GM12864 (cell line): Measurements from ENCODE around the gene CFAP99.

Source experiments
- DNase-seq: peaks from one replicate; pipeline ENCODE4 v3.0.0-alpha.2; 2011; ENCODE audit warnings: low read depth
- H3K4me3 ChIP-seq: 2 replicates; pipeline ENCODE4 v1.5.1; 2011; ENCODE audit warnings: mild to moderate bottlenecking, low read depth, low read length, control low read depth
- TF ChIP-seq, protein P1 (sequence below): IDR thresholded peaks from 2 replicates; pipeline ENCODE4 v1.5.1; 2011; ENCODE audit warnings: low read depth, mild to moderate bottlenecking, moderate library complexity, low read length, control low read depth, inconsistent platforms; ENCODE audit errors: missing control alignments

Gene CFAP99

DNA sequence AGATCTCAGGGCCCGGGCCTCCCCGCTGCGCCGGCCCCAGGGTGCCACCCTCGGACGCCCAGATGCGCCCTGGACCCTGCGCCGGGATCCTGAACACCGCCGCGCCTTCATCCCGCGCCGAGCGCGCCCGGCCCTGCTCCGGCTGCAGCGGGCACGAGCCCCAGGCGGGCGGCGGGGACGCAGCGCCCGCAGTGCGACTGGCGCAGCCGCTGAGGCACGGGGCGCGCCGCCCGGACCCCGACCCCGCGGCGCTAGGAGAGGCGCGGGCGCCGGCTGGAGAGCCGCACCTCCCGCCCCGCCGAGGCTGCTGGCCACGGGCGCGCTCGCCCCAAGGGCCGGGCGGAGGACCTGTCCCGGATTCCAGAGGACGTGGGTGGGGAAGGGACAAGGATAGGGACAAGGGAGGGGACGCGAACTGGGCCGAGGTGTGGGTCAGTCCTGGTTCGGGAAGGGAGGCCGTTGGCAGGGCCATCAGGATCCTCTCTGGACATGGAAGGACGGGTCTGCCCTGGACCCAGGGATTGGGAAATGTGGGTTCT is 1.5 kb upstream of the CFAP99 start:
- H3K4me3 ChIP-seq: peak overlapping the region; percentile 50
- no peak for DNase-seq
- TF ChIP-seq, protein P1, sequence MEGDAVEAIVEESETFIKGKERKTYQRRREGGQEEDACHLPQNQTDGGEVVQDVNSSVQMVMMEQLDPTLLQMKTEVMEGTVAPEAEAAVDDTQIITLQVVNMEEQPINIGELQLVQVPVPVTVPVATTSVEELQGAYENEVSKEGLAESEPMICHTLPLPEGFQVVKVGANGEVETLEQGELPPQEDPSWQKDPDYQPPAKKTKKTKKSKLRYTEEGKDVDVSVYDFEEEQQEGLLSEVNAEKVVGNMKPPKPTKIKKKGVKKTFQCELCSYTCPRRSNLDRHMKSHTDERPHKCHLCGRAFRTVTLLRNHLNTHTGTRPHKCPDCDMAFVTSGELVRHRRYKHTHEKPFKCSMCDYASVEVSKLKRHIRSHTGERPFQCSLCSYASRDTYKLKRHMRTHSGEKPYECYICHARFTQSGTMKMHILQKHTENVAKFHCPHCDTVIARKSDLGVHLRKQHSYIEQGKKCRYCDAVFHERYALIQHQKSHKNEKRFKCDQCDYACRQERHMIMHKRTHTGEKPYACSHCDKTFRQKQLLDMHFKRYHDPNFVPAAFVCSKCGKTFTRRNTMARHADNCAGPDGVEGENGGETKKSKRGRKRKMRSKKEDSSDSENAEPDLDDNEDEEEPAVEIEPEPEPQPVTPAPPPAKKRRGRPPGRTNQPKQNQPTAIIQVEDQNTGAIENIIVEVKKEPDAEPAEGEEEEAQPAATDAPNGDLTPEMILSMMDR: no peak

DNA sequence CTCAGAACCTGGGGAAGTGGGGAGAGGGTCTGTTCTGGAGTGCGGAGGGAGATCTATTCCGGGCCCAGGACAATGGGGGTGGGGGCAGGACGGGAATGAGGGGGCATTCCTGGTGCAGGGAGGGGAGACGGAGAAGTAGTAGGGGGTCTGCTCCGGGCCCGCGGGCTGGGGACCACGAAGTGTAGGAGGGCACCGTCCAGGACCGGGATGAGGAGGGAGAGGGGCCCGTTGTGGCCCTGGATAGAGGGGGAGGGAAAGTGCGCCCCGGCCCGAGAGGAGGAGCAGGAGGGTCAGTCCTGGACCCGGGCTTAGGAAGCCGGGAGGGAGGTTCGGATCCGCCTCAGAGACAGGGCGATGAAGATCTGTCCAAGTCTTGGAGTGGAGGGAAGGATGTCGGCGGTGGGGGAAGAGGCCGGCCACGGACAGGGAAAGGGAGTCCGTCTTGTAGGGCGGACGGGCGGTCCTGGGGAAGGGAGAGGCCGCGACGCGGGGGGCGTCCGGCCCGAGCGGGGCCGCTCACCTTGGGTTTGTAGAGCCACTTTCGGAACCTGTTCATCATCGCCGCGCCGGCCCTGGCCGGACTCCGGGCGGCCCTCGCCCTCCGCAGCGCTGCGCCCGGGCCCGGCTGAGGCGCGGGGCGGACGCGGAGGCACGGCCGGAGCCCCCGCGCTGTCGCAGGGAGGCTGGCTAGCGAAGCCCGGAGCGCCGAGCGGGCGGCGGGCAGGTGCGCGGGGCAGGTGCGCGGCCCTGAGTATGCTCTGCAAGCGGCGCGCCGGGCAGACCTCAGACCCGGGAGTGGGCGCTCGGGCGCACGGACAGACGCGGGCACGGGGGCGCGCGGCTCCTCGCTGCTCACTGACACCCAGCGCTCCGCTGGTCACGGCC is 748 bp upstream of the CFAP99 start, which contains the start of gene ZFYVE28:
ZFYVE28 (minus strand) TSS at position 881 of the 885 bp plus-strand sequence; CDS start at position 559, 322 bp downstream.
- TF ChIP-seq, protein P1: no peak
- H3K4me3 ChIP-seq: peak within 1 kb of the TSS; percentile 50
- DNase-seq: no peak

DNA sequence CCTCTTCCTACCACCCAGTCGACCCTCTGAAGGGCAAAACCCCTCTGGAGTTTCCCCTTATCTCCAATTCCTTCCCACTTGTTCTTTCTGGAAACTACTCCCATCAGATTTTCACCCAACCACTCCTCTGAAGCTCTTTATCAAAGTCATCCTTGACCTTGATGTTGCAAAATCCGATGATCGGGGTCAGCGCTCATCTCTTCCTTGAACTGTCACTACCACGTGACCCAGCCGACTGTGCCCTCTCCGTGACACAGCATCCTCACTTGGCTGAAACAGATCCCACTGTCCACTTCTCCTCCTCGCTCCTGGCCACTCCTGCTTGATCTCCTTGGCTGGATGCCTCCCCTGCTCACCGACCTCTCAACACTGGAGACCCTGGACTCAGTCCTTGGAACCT is 1.1 kb downstream of the CFAP99 start:
- no peak for DNase-seq
- TF ChIP-seq, protein P1: no peak

DNA sequence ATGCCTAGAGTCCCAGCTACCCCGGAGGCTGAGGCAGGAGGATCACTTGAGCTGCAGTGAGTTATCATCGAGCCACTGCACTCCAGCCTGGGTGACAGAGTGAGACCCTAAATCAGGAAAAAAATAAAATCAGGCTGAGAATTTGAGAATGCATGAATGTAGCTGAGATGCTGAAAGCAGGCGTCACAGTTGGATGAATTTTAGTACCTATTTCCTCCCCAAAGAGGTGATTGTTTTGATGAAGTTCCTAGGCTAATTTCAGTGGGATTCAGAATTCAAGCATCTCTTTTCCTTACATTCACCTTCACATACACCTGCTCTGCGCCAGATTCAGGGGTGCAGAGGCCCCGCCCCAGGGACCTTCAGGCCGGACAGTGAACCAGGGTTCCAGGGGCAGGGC is 3.2 kb downstream of the CFAP99 start:
- H3K4me3 ChIP-seq: no peak overlapping the region
- no peak for DNase-seq
- TF ChIP-seq, protein P1: no peak

More for the DNA sequence above, 1.1 kb downstream of the CFAP99 start:
- no peak overlapping the region for H3K4me3 ChIP-seq

DNA sequence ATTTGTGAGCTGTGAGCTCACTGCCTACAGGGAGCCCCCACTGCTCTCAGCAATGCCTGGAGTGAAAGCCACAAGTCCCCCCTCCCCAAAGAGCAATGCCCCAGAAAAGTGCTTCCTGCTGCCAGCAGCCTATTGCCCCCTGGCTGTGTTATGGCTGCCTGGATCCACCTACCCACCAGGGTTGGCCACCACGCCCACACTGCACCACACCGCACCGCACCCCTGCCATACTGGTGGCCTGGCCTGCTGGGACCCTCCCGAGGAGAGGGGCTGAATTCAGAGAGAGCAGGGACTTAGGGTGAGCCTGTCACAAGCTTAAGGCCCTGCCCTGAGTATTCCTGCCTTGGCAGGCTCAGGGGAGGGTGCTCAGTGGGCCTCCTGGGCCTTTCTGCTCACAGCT is 4.3 kb downstream of the CFAP99 start:
- TF ChIP-seq, protein P1: no peak
- H3K4me3 ChIP-seq: no peak overlapping the region
- no peak for DNase-seq

DNA sequence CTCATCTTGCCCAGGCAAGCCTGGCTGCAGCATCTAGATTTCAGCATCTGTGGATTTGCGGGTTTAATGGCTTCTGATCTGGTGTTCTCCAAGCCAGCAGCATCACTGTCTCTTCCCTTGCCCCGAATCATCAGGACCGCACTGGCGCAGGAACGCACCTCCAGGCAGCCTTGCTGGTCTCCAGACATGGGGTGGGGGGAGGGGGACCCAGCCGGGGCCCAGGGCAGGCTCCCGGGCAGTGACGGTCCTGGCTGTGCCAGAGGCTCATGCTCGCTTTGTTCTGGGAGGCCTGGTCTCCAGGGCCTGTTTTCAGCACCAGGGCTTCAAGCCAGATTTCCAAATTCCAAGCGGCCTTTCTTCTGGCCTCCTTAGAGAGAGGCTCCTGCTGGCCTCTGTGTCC is 4.9 kb downstream of the CFAP99 start:
- TF ChIP-seq, protein P1: no peak
- no peak for DNase-seq
- H3K4me3 ChIP-seq: no peak overlapping the region
